Endothelial cell of umbilical vein (primary cell): Measurements from ENCODE around the gene VWA5A.

Experiments
- CTCF ChIP-seq, 2 donors: IDR thresholded peaks; 1 replicate in 1 of 2; 2 replicates in 1 of 2; pipeline ENCODE4 v1.5.1; 2011; ENCODE audit warnings: low read length in 2 of 2, mild to moderate bottlenecking in 2 of 2, moderate library complexity in 2 of 2, control low read depth in 1 of 2, inconsistent platforms in 1 of 2, low read depth in 1 of 2; ENCODE audit not compliant: insufficient read depth in 1 of 2; ENCODE audit errors: extremely low read depth in 1 of 2
- EZH2 ChIP-seq: IDR thresholded peaks from 2 replicates; pipeline ENCODE4 v1.6.1; 2012; ENCODE audit warnings: borderline replicate concordance, low read depth, mild to moderate bottlenecking, moderate library complexity, low read length, inconsistent platforms; ENCODE audit not compliant: severe bottlenecking
- JUN ChIP-seq: IDR thresholded peaks from 2 replicates; pipeline ENCODE4 v1.6.1; 2011; ENCODE audit warnings: borderline replicate concordance, low read depth; ENCODE audit not compliant: insufficient read length, insufficient read depth
- POLR2A ChIP-seq: IDR thresholded peaks from 2 replicates; pipeline ENCODE4 v1.6.1; 2012; ENCODE audit warnings: low read depth, mild to moderate bottlenecking, control low read depth, low read length
- POLR2AphosphoS5 ChIP-seq: IDR thresholded peaks from 2 replicates; pipeline ENCODE4 v1.6.1; 2012; ENCODE audit warnings: low read depth, mild to moderate bottlenecking, control low read depth, low read length, moderate library complexity; ENCODE audit not compliant: insufficient read depth
- TF ChIP-seq, protein P1 (sequence below): IDR thresholded peaks from 2 replicates; pipeline ENCODE4 v1.6.1; 2011; ENCODE audit not compliant: insufficient read depth, insufficient read length

GRCh38 chr11:124150684-124151083 is 35.4 kb downstream of the VWA5A start:
- TF ChIP-seq EZH2 (no peak), CTCF (IDR thresholded peaks at IDR 0.05; ENCODE audit: extremely low read depth in 1 of 2, insufficient read depth in 1 of 2, low read depth in 1 of 2, low read length in 2 of 2) (no peak), POLR2A (no peak), JUN (no peak), POLR2AphosphoS5 (no peak)
- TF ChIP-seq, protein P1, sequence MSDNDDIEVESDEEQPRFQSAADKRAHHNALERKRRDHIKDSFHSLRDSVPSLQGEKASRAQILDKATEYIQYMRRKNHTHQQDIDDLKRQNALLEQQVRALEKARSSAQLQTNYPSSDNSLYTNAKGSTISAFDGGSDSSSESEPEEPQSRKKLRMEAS: no peak
